ENCODE measurements around the gene CEMP1.

The CEMP1 gene

DNA sequence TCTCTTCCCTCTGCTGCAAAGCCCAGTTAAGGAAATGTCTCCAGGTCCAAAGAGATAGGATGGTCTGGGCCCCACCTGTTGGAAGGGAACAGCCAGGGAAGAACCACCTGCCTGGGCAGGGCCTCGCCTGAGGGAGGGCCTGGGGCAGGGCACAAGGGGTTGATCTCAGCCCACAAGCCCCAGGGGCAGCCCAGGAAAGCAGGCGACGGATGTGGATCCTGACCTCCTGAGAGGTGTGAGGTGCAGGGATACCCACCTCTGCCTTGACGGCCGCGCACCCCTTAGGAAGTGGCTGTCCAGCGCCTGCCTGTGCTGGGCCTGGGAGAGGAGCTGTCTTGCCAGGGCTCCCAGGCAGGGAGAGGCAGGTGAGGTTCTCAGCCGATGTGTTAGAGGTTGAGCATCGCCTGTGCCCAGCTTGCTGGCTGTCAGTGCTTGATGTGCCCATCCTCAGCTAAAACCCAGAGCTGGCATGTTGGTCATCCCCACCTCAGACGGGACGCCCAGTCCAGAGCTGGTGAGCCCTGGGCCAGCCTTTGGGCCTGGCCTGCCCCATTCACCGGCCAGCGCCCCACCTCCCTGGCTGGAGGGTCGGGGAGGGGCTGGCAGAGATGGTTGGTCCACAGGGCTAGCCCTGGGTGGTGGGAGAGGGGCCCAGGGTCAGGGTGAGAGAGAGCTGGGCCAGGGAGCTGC is 434 bp downstream of the CEMP1 start:
- TF ChIP-seq, protein P1, sequence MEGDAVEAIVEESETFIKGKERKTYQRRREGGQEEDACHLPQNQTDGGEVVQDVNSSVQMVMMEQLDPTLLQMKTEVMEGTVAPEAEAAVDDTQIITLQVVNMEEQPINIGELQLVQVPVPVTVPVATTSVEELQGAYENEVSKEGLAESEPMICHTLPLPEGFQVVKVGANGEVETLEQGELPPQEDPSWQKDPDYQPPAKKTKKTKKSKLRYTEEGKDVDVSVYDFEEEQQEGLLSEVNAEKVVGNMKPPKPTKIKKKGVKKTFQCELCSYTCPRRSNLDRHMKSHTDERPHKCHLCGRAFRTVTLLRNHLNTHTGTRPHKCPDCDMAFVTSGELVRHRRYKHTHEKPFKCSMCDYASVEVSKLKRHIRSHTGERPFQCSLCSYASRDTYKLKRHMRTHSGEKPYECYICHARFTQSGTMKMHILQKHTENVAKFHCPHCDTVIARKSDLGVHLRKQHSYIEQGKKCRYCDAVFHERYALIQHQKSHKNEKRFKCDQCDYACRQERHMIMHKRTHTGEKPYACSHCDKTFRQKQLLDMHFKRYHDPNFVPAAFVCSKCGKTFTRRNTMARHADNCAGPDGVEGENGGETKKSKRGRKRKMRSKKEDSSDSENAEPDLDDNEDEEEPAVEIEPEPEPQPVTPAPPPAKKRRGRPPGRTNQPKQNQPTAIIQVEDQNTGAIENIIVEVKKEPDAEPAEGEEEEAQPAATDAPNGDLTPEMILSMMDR (IDR thresholded peaks at IDR 0.05): no peak

DNA sequence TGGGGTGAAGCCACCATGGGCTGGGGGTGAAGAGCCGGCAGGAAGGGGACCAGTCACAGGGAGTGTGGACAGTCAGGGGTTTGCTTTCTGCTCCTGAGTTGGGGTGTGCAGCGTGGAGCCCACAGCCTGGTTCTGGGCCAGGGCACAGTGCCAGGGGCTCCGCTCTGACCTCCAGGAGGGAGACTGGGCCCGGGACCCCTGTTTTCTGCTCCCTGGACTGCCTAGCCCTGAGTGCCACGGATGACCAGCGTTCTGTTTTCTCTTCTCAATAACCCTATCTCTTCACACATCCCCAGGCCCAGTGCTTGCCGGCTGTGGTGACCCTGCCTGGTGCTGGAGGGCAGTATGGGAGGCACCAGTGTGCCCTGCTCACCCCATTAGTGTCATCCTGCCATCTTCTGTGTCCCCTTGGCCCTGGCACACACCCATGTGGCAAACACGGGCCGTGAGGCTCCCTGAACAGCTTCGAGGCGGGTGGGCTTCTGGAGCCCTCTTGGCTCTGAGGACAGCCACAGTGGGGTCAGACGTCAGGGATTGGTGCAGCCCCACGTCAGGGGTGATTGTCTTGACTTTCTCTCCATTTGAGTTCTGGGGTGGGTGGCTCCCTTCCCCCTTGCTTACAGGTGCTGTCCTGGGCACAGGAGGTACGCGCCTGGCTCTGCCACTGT is 1.1 kb downstream of the CEMP1 start:
- TF ChIP-seq, protein P1 (IDR thresholded peaks at IDR 0.05): no peak

DNA sequence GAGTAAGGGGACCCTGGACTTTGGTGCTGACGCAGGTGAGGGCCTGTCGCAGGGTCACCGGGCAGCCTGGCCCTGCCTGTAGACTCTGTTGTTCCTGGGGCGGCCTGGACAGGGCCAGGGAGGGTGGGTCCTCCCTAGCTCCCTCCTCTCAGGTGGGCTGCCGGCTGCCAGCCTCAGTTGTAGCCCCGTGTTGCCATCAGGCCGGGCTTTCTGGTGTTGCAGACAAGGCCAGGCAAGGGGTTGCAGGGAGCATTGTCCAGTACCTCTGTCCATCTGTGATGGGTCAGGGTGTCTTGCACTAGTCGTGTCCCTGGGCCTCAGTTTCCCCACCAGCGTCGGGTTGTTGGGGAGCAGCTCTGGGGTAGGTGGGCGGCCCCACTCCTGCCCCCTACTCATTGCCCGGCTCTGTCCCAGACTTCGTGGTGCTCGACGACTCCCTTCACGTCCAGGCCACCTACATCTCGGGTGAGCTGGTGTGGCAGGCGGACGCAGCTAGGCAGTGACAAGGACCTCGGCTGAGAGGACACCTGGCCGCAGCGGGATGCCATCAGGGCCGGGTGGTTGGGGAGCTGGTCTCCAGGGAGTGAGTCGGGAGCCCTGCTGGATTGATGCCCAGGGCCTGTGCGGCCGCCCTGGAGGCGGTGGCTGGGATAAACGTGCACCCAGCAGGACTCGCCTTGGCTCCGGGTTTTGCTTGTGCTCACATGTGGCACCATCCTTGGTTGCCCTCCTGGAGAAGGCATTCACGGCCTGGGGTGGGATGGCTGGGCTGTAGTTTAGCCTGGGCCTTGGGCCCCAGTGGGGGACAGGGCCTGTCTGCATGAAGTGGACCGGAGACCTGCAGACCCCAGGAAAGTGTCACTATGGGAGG is 1.9 kb downstream of the CEMP1 start:
- TF ChIP-seq, protein P1 (IDR thresholded peaks at IDR 0.05): no peak

DNA sequence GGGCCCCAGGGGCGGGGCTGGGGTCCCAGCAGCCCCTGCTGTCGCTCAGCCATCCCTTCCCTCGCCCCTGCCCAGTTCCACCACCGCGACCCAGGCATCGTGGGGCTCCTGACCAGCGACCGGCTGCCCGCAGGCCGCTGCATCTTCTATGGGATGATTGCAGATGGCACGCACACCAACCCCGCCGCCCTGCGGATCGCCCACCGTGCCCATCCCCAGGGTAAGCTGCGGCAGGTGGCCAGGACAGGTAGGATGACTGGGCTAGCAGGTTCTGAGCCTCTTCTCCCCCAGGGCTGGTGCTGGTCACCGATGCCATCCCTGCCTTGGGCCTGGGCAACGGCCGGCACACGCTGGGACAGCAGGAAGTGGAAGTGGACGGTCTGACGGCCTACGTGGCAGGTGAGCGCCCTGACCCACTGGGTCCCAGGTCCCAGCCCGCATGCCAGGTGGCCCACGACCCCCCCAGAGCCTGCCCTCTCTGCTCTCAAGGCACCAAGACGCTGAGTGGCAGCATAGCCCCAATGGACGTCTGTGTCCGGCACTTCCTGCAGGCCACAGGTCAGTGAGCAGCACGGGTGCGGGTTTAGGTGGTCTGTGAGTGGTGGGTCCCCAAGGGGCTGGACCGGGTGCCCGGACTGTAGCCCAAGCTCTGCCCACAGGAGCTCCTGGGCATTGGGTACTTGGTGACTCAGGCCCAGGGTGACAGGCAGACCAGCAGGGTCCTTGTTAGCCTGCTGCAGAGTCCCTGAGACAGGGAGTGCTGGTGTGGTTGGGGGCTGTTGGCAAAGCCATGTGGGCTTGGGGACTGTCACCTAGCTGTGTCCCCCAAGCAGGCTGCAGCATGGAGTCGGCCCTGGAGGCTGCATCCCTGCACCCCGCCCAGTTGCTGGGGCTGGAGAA is 2.8 kb downstream of the CEMP1 start:
- TF ChIP-seq, protein P1 (IDR thresholded peaks at IDR 0.05): no peak

DNA sequence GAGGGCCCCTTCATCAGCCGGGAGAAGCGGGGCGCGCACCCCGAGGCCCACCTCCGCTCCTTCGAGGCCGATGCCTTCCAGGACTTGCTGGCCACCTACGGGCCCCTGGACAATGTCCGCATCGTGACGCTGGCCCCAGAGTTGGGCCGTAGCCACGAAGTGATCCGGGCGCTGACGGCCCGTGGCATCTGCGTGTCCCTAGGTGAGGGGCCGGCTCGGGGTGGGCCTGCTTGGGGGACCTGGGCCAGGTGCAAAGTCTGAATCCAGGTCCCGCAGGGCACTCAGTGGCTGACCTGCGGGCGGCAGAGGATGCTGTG is 3.5 kb downstream of the CEMP1 start:
- TF ChIP-seq, protein P1 (IDR thresholded peaks at IDR 0.05): no peak

DNA sequence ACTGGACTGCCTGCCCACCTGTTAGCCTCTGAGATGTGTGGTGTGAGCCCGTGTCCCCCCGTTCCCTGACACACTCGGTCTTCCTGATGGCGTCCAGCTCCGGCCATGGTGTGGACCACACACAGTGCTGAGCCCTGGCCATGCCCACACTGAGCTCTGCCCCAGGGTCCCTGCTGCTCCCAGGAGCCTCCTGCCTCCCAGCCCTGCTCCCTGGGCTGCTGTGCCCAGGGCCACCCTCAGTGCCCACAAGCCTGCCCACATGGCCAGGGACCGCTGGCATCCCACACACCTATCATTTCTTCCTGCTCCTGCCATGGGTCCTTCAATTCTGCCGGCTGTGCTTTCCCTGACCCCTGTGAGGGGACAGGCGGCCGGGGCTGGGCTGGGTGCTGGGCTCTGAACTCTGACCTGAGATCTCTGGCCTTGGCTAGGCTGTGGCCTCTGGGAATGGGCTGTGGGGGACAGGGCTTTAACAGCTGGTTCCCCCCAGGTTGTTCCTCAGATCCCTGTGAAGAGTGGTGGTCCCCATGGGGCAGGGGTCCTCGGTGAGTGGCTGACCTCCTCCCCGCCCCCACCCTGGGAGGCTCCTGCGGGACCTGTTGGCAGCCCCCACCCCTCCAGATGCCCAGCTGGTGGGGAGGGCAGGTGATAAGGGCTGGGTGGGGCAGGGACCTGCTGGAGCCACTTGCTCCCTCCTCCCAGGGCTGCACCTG is 4.0 kb downstream of the CEMP1 start:
- TF ChIP-seq, protein P1 (IDR thresholded peaks at IDR 0.05): no peak

Measured in LNCAP (cell line).